Measurements from ENCODE around the gene BIRC3.
"Not testable (repeated sequence)": the region's sequence is repeated elsewhere in the genome, so short reads cannot be mapped to it uniquely, and the experiment has no call there.

BIRC3 gene

DNA sequence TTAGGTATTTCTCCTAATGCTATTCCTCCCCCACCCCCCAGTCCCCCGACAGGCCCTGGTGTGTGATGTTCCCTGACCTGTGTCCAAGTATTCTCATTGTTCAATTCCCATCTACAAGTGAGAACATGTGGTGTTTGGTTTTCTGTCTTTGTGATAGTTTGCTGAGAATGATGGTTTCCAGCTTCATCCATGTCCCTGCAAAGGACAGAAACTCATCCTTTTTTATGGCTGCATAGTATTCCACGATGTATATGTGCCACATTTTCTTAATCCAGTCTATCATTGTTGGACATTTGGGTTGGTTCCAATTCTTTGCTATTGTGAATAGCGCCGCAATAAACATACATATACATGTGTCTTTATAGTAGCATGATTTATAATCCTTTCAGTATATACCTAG lies 20.5 kb upstream of the BIRC3 start:
- DNase-seq: not testable (repeated sequence)

DNA sequence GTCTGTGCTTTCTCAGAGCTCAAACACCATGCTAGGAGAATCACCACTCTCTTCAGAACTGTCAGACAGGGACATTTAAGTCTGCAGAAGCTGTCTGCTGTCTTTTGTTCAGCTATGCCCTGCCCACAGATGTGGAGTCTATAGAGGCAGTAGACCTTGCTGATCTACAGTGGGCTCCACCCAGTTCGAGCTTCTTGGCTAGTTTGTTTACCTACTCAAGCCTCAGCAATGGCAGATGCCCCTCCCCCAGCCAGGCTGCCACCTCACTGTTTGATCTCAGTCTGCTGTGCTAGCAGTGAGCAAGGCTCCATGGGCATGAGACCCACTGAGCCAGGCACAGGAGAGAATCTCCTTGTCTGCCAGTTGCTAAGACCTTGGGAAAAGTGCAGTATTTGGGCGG lies 16.4 kb upstream of the BIRC3 start:
- not testable (repeated sequence) for DNase-seq

GRCh38 chr11:102302241-102302640 lies 15.0 kb upstream of the BIRC3 start:
- DNase-seq: no peak

DNA sequence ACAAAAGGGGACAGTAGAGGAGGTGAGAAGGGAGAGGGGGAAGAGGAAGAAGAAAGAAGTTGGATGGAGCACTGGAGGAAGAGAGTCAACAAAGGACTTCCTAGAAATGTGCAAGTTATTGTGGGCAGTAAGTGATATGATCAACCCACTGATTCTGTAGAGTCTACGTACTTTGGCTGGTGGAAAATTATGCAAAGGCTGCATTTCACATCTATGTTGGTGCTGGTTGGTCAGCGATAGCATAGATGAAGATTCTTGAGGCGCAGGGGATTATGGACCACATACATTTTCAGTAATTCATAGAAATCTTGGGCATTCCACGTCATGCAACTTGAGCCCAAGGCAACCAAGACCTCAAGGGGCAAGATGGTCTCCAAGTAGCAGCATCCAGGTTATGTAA lies 12.6 kb upstream of the BIRC3 start:
- no peak for DNase-seq

GRCh38 chr11:102305352-102306047 lies 11.8 kb upstream of the BIRC3 start:
- DNase-seq: no peak

GRCh38 chr11:102306048-102306597 lies 11.2 kb upstream of the BIRC3 start:
- no peak for DNase-seq

- no peak for DNase-seq
Observed at GRCh38 chr11:102306817-102307726, 10.2 kb upstream of the BIRC3 start.

GRCh38 chr11:102307727-102308038 lies 9.6 kb upstream of the BIRC3 start:
- no peak for DNase-seq

DNA sequence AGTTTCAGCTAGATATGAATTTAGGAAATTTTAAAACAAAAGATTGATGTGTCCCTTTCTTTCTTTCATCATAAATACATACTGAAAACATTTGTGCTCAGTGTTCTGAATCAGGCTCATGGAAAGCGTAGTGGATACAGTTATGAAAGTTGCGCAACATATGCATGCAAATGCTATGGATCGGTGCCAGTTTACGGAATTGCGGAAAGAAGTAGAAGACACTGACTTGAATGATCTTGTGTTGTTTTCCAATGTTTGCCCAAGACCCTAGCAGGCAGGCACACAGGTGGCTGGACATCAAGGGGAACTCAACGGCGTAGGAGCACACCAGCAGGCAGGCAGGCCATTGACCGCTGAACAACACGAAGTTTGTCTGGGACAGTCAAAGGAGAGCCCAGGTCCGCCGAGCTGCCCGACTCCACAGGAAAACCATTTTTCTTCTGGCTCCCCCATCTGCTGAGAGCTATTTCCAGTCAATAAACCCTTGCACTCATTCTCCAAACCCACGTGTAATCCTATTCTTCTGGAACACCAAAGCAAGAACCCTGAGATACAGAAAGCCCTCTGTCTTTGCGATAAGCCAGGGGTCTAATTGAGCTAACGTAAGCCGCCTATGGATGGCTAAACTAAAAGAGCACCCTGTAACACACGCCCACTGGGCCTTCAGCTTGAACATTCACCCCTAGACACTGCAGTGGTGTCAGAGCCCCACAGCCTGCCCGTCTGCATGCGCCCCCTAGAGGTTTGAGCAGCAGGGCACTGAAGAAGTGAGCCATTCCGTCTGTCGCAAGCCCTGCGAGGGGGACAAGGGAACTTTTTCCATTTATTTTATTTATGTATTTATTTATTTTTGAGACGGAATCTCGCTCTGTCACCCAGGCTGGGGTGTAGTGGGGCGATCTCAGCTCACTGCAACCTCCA lies 7.4 kb upstream of the BIRC3 start:
- DNase-seq: no peak

- no peak for DNase-seq
Observed at GRCh38 chr11:102312667-102313066, 4.6 kb upstream of the BIRC3 start.

- DNase-seq: no peak
Observed at GRCh38 chr11:102313238-102313940, 3.9 kb upstream of the BIRC3 start.

DNA sequence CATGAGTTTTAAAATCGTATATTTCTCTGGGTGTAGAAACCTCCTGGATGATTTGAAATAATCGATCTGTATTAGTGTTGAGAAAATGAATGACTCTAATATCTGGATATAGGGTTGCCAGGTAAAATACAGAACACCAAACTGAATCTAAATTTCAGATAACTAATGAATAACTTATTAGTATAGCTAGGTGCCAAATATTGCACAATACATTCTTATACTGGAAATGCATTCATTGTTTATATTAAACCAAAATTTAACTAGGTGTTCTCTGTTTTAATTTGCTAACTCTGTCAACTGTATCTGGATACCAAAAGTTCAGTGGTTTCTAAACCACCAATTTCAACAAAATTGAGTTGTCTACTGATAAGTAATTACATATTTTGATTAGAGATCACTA lies 2.5 kb upstream of the BIRC3 start:
- no peak for DNase-seq

- no peak for DNase-seq
Observed at GRCh38 chr11:102316346-102316904, 859 bp upstream of the BIRC3 start.

DNA sequence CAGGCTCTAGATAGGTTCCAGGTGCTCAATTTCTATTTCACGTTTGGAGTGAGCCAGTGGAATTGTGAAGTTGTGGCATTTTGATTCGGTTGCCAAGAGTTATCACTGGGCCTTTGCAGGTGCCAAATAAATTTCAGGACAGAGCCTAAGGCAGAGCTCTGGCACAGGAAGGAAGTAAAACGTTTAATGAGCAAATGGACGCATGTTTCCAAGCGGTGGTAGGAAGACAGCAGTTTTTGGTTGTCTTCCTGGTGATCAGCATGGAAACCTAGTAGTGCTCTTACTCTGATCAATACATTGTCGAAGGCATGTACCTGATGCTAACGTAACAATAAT lies 452 bp downstream of the BIRC3 start:
- no peak for DNase-seq

DNA sequence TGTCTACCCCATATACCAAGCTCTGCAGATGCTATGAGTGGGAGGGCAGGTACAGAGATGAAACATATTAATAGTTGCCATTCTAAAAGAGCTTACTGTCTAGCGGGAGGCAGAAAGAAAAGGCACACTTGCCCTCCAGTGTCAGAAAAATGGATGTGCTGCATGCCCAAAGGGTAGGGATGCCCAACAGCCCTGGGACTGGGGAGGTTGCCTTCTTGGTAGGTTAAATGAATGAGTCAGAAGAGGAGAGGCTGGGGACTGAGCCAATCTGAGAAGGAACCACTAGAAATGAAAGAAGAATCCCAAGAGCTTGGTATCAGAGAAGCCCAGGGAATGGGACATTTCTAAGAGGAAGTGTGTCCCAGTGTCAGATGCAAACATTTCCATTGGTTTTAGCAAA lies 1.2 kb downstream of the BIRC3 start:
- peak; percentile 76 for DNase-seq

- DNase-seq: no peak
Observed at GRCh38 chr11:102319544-102319943, 2.3 kb downstream of the BIRC3 start.

DNA sequence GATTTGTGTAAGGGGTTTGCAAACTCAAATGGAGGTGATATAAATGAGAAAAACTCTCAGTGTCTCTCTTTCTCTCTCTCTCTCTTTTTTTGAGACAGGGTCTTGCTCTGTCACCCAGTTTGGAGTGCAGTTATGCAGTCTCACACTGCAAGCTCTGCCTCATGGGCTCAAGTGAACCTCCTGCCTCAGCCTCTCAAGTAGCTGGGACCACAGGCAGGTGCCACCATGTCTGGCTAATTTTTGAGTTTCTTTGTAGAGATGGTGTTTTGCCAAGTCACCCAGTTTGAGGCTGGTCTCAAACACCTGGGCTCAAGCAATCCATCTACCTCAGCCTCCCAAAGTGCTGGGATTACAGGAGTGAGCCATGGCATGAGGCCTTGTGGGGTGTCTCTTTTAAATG lies 2.9 kb downstream of the BIRC3 start:
- no peak for DNase-seq

GRCh38 chr11:102320679-102321078 lies 3.4 kb downstream of the BIRC3 start:
- DNase-seq: no peak

DNA sequence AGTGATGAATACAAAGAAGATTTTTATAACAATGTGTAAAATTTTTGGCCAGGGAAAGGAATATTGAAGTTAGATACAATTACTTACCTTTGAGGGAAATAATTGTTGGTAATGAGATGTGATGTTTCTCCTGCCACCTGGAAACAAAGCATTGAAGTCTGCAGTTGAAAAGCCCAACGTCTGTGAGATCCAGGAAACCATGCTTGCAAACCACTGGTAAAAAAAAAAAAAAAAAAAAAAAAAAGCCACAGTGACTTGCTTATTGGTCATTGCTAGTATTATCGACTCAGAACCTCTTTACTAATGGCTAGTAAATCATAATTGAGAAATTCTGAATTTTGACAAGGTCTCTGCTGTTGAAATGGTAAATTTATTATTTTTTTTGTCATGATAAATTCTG lies 5.3 kb downstream of the BIRC3 start:
- no peak for DNase-seq

DNA sequence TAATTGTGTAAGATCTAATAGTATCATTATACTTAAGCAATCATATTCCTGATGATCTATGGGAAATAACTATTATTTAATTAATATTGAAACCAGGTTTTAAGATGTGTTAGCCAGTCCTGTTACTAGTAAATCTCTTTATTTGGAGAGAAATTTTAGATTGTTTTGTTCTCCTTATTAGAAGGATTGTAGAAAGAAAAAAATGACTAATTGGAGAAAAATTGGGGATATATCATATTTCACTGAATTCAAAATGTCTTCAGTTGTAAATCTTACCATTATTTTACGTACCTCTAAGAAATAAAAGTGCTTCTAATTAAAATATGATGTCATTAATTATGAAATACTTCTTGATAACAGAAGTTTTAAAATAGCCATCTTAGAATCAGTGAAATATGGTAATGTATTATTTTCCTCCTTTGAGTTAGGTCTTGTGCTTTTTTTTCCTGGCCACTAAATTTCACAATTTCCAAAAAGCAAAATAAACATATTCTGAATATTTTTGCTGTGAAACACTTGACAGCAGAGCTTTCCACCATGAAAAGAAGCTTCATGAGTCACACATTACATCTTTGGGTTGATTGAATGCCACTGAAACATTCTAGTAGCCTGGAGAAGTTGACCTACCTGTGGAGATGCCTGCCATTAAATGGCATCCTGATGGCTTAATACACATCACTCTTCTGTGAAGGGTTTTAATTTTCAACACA lies 6.4 kb downstream of the BIRC3 start:
- DNase-seq: no peak

- DNase-seq: no peak
Observed at GRCh38 chr11:102325088-102325487, 7.8 kb downstream of the BIRC3 start.

- DNase-seq: no peak
Observed at GRCh38 chr11:102328748-102329147, 11.5 kb downstream of the BIRC3 start.
